Tibial nerve (tissue), 4 donors: ENCODE measurements around the gene ALOXE3.

Experiments
- CTCF ChIP-seq, 5 experiments: fragments of 200-600 bp in 3 of 5; fragments of 450-650 bp in 2 of 5; sonication (generic) in 3 of 5; IDR thresholded peaks; one replicate each; pipeline ENCODE4 v1.5.1; 2016 to 2019; ENCODE audit warnings: antibody characterized with exemption in 5 of 5, mild to moderate bottlenecking in 3 of 5, moderate library complexity in 2 of 5
- EP300 ChIP-seq, 2 donors: sonication (generic); formaldehyde crosslinking; IDR thresholded peaks; one replicate each; pipeline ENCODE4 v1.6.1; 2017; ENCODE audit warnings: antibody characterized with exemption in 2 of 2, mild to moderate bottlenecking in 1 of 2
- POLR2A ChIP-seq, 2 donors: fragments of 450-650 bp; IDR thresholded peaks; one replicate each; pipeline ENCODE4 v1.6.1; 2017; ENCODE audit warnings: antibody characterized with exemption in 2 of 2, mild to moderate bottlenecking in 2 of 2, moderate library complexity in 2 of 2

DNA sequence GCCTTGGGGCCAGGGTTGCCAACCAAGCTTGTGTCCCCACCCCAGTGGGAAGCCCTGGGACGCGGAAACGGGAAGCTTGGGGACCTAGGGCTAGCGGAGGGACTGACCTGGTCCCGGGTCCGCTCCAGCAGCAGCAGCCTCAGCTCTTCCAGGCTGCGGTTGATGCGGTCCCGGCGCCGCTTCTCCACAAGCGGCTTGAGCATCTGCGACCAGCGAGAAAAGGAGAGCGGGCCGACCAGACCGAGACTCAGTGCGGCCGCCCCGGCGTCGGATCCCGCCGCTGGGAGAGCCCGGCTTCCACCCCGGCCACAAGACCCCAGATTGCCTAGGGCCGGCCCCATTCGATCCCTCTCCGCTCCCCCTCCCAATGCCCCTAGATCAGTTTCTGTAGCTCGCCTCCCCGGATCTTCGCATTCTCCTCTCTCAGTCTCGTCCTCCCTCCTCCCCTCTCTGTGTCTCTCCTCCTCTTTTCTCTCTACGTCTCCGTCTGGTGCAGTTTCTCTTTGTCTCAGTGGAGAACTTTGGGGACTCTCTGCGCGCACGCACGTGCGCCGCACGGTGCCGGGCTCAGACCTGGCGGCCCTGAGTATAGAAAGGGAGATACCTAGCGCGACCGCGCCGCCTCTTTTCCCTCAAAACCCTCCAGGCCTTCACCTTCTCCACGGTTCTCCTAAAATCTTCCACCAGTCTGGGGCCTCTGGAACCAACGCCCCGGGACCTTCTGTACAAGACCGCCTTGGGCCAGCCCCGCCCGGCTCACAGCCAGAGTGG is 4.8 kb upstream of the ALOXE3 start:
- TF ChIP-seq CTCF (IDR thresholded peaks at IDR 0.05) (no peak), EP300 (IDR thresholded peaks at IDR 0.05) (peak in 1 of 2 donors; percentile 6), POLR2A (IDR thresholded peaks at IDR 0.05) (no peak)
